ENCODE measurements around the gene ZNF106. TPM values are rescaled to one million over a fixed set of nuclear protein-coding genes. Genes with fewer than 3 reads are reported as not detected.

The ZNF106 gene
- total RNA-seq, 1 experiment from 2014 or later: 19.2 TPM

DNA sequence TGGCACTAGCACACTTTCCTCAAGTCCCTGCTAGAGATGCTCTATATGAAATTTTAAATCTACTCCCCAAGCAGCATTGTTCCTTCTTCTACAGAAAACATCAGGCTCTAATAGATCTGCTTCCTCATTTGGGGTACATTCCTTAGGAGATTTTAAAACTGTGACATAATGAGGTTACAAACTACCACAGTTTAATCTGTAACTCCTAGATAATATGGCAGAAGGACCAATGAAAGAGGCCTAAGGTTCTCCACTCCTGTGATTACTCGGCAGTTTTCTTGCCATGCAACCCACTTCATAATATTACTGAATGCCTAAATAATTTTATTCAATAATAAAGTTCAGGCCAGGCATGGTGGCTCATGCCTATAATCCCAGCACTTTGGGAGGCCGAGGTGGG, 16.1 kb downstream of the ZNF106 start:
- no peak for DNase-seq (ENCODE audit: low spot score)

GRCh38 chr15:42471002-42471401, 19.9 kb downstream of the ZNF106 start:
- no peak for DNase-seq (ENCODE audit: low spot score)

- DNase-seq (ENCODE audit: low spot score): no peak
Measured at GRCh38 chr15:42465520-42466259, 25.3 kb downstream of the ZNF106 start.

- DNase-seq (ENCODE audit: low spot score): no peak
Measured at GRCh38 chr15:42461261-42461660, 29.7 kb downstream of the ZNF106 start.

GRCh38 chr15:42457445-42458442, 33.2 kb downstream of the ZNF106 start:
- DNase-seq (ENCODE audit: low spot score): no peak

DNA sequence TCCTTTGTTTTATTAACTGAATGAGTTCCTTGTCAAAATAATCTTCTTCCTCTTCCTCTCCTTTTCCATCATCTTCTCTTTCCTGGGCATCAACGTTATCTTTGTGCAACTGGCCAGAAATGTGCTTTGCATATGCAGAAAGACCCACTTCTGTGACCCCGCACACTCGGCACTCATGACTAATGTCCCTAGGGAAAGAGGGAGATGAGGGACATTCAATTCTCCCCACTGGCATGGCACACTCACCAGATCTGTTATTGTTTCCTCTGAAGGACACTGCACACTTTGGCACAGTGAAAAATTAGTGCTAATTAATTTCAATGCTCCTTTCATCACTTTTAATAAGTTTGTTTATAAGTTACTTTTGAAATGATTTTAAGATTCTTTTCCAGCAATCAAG, 34.0 kb downstream of the ZNF106 start:
- no peak for DNase-seq (ENCODE audit: low spot score)

GRCh38 chr15:42456531-42456930, 34.4 kb downstream of the ZNF106 start:
- DNase-seq (ENCODE audit: low spot score): no peak

DNA sequence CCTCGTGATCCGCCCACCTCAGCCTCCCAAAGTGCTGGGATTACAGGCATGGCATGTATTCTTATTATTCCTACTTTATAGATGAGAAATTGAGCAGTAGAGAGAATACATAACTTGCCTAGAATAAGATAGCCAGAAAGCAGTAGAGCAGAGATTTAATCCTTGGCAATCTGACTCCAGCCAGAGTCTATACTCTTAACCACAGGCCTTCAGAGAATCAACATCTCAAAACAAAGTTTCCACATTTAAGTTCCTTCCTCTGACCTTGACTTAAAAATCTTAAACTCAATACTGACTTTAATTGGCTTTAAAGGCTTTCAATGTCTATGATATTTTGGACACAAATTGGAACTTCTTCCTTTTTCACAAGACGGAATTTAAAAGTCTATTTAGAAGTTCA, 37.1 kb downstream of the ZNF106 start:
- DNase-seq (ENCODE audit: low spot score): no peak

GRCh38 chr15:42450425-42450790, 40.5 kb downstream of the ZNF106 start:
- no peak for DNase-seq (ENCODE audit: low spot score)

DNA sequence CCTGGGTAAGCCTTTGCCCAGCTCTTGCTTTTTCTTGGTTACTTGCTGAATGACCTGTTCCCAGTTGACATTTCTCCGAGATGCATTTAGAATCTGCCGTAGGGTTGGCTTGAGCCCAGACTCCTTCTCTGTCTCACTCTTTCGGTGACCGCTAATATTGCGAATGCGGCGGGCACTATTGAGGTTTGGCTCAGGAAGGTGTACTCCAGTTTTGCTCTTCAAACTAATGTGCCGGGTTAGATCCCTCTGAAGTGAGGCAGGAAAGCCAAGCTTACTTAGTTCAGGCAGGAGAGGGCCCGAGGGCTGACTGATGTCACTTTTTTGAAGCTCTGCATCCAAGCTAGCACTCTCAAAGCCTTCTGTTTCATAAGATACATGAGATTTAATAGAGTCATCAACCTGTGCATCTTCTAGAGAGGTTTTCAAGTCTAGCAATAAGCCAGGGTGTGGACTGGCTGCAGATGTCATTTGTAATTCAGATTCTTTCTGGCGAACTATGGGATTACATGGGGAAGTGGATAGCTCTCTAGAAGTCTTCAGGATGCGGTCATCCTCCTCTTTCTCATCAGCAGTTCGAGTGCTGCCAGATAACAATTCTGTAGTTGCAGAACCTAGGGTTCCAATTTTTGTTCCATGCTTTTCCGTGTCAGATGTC, 41.0 kb downstream of the ZNF106 start:
- no peak for DNase-seq (ENCODE audit: low spot score)

- DNase-seq (ENCODE audit: low spot score): no peak
Measured at GRCh38 chr15:42448281-42448680, 42.7 kb downstream of the ZNF106 start.

GRCh38 chr15:42447599-42447998, 43.3 kb downstream of the ZNF106 start:
- no peak for DNase-seq (ENCODE audit: low spot score)

DNA sequence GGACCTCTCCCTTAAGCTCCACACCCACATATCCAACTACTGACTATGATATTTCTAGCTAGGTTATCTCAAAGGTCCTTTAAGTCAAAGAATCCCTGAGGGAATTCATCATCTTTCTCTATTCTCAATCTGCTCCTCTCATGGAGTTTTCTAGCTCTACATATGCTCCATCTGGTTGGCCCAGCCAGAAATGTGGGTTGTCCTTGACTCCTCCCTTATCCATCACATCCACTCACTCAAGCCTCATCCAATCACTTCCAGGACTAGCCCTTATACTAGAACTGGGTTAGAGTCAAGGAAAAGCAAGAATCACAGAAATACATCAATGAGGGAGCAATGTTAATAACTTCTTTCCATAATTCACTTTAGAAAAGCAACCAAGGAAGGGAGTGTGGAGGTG, 45.4 kb downstream of the ZNF106 start:
- DNase-seq (ENCODE audit: low spot score): no peak

GRCh38 chr15:42444415-42445063, 46.4 kb downstream of the ZNF106 start:
- DNase-seq (ENCODE audit: low spot score): no peak

GRCh38 chr15:42427429-42428223, 63.3 kb downstream of the ZNF106 start:
- no peak for DNase-seq (ENCODE audit: low spot score)

GRCh38 chr15:42421376-42421775, 69.6 kb downstream of the ZNF106 start:
- no peak for DNase-seq (ENCODE audit: low spot score)

DNA sequence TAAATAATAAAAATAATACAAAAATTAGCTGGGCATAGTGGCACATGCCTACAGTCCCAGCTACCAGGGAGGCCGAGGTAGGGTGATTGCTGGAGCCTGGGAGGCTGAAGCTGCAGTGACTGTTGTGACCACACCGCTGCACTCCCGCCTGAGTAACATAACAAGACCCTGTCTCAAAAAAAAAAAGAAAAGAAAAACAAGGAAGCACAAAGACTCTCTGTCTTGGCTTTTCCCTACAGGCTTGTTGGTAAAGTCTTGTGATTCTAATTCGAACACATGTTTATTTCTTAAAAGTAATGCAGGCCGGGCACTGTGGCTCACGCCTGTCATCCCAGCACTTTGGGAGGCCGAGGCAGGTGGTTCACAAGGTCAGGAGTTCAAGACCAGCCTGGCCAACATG, 71.6 kb downstream of the ZNF106 start:
- no peak for DNase-seq (ENCODE audit: low spot score)

- DNase-seq (ENCODE audit: low spot score): no peak
Measured at GRCh38 chr15:42413920-42414319, 77.0 kb downstream of the ZNF106 start.

GRCh38 chr15:42411884-42412283, 79.1 kb downstream of the ZNF106 start:
- DNase-seq (ENCODE audit: low spot score): no peak

GRCh38 chr15:42409011-42409410, 81.9 kb downstream of the ZNF106 start:
- DNase-seq (ENCODE audit: low spot score): no peak

DNA sequence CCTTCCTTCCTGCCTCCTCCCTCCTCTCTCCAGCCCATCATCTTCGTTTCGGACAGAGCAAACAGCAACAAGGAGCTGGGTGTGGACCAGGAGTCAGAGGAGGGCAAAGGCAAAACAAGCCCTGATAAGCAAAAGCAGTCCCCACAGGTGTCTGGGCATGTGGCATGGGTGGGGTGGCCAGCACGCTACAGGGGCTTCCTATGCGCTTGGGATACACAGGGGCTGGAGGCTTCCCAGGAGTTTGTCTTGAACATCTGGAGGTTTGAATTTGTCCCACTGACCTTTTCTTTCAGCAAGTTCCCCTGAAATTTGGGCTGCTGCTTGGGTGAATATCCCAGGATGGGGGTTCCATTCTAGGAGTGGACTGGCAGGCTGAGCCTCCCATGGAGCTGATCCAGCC, 82.8 kb downstream of the ZNF106 start:
- DNase-seq (ENCODE audit: low spot score): no peak
